Activated CD8-positive, alpha-beta memory T cell treated with anti-CD3 and anti-CD28 coated beads for 36 hours (primary cell): ENCODE data around the gene PDZD2. TPM values are rescaled to one million over a fixed set of nuclear protein-coding genes. Genes with fewer than 3 reads are reported as not detected.

ENCODE experiments used
- CTCF ChIA-PET: fragments of 350-600 bp; sonication (Branson Sonifier 250); formaldehyde crosslinking; loops from one replicate; lab custom pipeline; 2021; ENCODE audit warnings: antibody characterized with exemption; lab: Charles Lee
- POLR2A ChIA-PET: fragments of 350-600 bp; sonication (Branson Sonifier 250); formaldehyde crosslinking; loops from one replicate; lab custom pipeline; 2021; ENCODE audit warnings: antibody characterized with exemption; lab: Charles Lee
- total RNA-seq, 2 experiments: library from RNA; stranded (reverse); gene quantifications; one replicate each; pipeline ENCODE4 v1.2.3, GENCODE V29; 2021

PDZD2 gene
- total RNA-seq, 2 experiments from 2014 or later, result 0.63 TPM; not detected in 1

GRCh38 chr5:31632460-31632859 is 6.5 kb upstream of the PDZD2 start:
- CTCF ChIA-PET, result no interaction called here

GRCh38 chr5:31635446-31635845 is 3.5 kb upstream of the PDZD2 start:
- ChIA-PET CTCF (no interaction called here), POLR2A (no interaction called here)

More at GRCh38 chr5:31632460-31632859, 6.5 kb upstream of the PDZD2 start:
- POLR2A ChIA-PET, result no interaction called here

GRCh38 chr5:31637851-31638250 is 1.1 kb upstream of the PDZD2 start:
- CTCF ChIA-PET, result interaction anchor here (0.7 to 1.4 kb wide), 3 partner anchors 11 to 89 kb away, joined by 3 read pairs; no protein-coding TSS in a partner anchor
- POLR2A ChIA-PET, result interaction anchor here (0.6 kb wide), 1 partner anchor 129 kb away, joined by 7 read pairs; no protein-coding TSS in a partner anchor

GRCh38 chr5:31638345-31638744 is 586 bp upstream of the PDZD2 start:
- POLR2A ChIA-PET, result interaction anchor here (0.6 kb wide), 1 partner anchor 129 kb away, joined by 7 read pairs; no protein-coding TSS in a partner anchor
- CTCF ChIA-PET, result interaction anchor here (0.7 to 1.4 kb wide), 3 partner anchors 11 to 88 kb away, joined by 3 read pairs; no protein-coding TSS in a partner anchor

GRCh38 chr5:31639481-31640411 is 815 bp downstream of the PDZD2 start:
- POLR2A ChIA-PET, result no interaction called here
- CTCF ChIA-PET, result no interaction called here

- CTCF ChIA-PET, result no interaction called here
- POLR2A ChIA-PET, result no interaction called here
These were observed 1.6 kb downstream of the PDZD2 start for GRCh38 chr5:31640573-31640972.

GRCh38 chr5:31641059-31641458 is 2.1 kb downstream of the PDZD2 start:
- CTCF ChIA-PET, result no interaction called here

GRCh38 chr5:31641575-31641974 is 2.6 kb downstream of the PDZD2 start:
- CTCF ChIA-PET, result no interaction called here
- POLR2A ChIA-PET, result no interaction called here

More at GRCh38 chr5:31641059-31641458, 2.1 kb downstream of the PDZD2 start:
- POLR2A ChIA-PET, result no interaction called here

- ChIA-PET CTCF (interaction anchor here (0.7 kb wide), 2 partner anchors 128 to 748 kb away, joined by 3 to 4 read pairs; no protein-coding TSS in a partner anchor), POLR2A (no interaction called here)
These were observed 6.6 kb downstream of the PDZD2 start for GRCh38 chr5:31645420-31646081.

- ChIA-PET POLR2A (no interaction called here), CTCF (no interaction called here)
These were observed 9.4 kb downstream of the PDZD2 start for GRCh38 chr5:31648326-31648725.

- ChIA-PET CTCF (no interaction called here), POLR2A (no interaction called here)
These were observed 12.3 kb downstream of the PDZD2 start for GRCh38 chr5:31651241-31651640.

GRCh38 chr5:31655491-31655890 is 16.6 kb downstream of the PDZD2 start:
- CTCF ChIA-PET, result no interaction called here
- POLR2A ChIA-PET, result no interaction called here

- ChIA-PET POLR2A (no interaction called here), CTCF (no interaction called here)
These were observed 17.9 kb downstream of the PDZD2 start for GRCh38 chr5:31656806-31657205.

GRCh38 chr5:31657315-31657979 is 18.5 kb downstream of the PDZD2 start:
- ChIA-PET CTCF (no interaction called here), POLR2A (no interaction called here)

GRCh38 chr5:31661257-31661656 is 22.3 kb downstream of the PDZD2 start:
- CTCF ChIA-PET, result no interaction called here
- POLR2A ChIA-PET, result no interaction called here

GRCh38 chr5:31663519-31663918 is 24.6 kb downstream of the PDZD2 start:
- POLR2A ChIA-PET, result no interaction called here
- CTCF ChIA-PET, result no interaction called here

GRCh38 chr5:31664566-31664965 is 25.6 kb downstream of the PDZD2 start:
- ChIA-PET CTCF (no interaction called here), POLR2A (no interaction called here)

GRCh38 chr5:31671339-31671741 is 32.4 kb downstream of the PDZD2 start:
- ChIA-PET POLR2A (no interaction called here), CTCF (no interaction called here)

- CTCF ChIA-PET, result no interaction called here
- POLR2A ChIA-PET, result no interaction called here
These were observed 35.5 kb downstream of the PDZD2 start for GRCh38 chr5:31674371-31674951.
